ENCODE measurements around the gene SPTBN1.

DNA sequence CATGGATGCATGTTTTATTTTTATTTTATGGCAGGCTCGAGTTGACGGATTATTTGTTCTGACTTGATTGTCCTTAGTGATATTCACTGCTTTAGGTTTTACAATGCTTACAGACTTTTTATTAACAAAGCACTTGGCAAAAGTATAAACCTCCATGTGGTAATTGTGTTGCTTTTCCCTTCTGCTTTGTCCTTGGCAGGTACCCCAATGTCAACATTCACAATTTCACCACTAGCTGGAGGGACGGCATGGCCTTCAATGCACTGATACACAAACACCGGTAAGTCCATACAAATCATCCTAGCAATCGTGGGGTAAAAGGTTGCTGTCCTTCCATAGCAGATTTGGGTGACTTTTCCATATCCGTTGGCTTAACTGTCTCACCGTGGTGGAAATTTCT lies 161.3 kb downstream of the SPTBN1 start:
- TF ChIP-seq, protein P1, sequence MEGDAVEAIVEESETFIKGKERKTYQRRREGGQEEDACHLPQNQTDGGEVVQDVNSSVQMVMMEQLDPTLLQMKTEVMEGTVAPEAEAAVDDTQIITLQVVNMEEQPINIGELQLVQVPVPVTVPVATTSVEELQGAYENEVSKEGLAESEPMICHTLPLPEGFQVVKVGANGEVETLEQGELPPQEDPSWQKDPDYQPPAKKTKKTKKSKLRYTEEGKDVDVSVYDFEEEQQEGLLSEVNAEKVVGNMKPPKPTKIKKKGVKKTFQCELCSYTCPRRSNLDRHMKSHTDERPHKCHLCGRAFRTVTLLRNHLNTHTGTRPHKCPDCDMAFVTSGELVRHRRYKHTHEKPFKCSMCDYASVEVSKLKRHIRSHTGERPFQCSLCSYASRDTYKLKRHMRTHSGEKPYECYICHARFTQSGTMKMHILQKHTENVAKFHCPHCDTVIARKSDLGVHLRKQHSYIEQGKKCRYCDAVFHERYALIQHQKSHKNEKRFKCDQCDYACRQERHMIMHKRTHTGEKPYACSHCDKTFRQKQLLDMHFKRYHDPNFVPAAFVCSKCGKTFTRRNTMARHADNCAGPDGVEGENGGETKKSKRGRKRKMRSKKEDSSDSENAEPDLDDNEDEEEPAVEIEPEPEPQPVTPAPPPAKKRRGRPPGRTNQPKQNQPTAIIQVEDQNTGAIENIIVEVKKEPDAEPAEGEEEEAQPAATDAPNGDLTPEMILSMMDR (conservative IDR thresholded peaks at IDR 0.05; ENCODE audit: low read length): no peak
- TF ChIP-seq EZH2phosphoT487 (IDR thresholded peaks at IDR 0.05; ENCODE audit: borderline replicate concordance, low read depth, low read length): no peak

Data from OCI-LY7 (cell line).